ENCODE results near the gene PTPN4. TPM values are rescaled to one million over a fixed set of nuclear protein-coding genes. Genes with fewer than 3 reads are reported as not detected.

The PTPN4 gene
- total and polyA plus RNA-seq, 2 of the 13 experiments (the other 11 are each of a cell fraction or from before 2014, with no cell fraction given): 20.3 to 34.6 TPM

DNA sequence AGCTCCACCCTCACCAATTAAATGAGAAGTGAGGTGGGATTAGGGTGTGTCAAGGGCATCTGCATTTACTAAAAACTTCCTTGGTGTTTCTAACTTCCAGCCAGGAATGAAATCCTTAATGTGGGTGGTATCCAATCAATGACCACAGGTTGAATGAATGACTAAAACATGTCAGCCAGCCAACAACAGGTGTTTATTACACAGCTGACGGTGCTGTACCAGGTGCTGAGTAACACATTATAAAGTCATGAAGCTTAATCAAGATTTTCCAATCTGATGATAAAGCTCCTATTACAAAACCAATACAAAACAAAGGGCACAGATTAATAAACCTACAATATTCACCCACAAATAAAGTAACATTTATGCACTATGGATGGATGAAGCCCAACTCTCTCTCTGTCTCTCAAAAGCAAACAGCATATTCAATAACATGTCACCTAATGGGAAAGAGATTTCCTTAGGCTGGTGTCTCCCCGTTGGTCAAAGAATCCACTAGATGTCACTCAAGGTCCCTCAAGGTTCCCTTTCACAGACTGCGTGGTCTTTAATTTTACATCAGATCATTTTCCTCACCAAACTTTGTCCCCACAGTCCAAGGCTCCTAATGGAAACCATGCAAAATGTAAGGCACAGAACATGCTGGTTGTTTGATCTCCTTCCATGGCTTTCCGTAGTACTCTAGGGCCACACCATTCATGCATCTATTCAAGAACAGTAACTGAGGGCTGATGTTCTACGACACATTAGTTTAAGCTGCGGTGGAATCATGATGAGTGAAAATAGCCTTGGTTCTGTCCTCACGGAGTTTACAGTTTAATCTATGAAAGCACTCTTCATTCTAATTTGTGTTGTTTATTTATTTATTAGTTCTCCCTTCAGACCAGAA lies 6.4 kb upstream of the PTPN4 start (continued):
- TF ChIP-seq, protein P1, sequence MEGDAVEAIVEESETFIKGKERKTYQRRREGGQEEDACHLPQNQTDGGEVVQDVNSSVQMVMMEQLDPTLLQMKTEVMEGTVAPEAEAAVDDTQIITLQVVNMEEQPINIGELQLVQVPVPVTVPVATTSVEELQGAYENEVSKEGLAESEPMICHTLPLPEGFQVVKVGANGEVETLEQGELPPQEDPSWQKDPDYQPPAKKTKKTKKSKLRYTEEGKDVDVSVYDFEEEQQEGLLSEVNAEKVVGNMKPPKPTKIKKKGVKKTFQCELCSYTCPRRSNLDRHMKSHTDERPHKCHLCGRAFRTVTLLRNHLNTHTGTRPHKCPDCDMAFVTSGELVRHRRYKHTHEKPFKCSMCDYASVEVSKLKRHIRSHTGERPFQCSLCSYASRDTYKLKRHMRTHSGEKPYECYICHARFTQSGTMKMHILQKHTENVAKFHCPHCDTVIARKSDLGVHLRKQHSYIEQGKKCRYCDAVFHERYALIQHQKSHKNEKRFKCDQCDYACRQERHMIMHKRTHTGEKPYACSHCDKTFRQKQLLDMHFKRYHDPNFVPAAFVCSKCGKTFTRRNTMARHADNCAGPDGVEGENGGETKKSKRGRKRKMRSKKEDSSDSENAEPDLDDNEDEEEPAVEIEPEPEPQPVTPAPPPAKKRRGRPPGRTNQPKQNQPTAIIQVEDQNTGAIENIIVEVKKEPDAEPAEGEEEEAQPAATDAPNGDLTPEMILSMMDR (CRISPR knock-in tag; IDR thresholded peaks at IDR 0.05): peak; percentile 89
- TF ChIP-seq ZNF788 (CRISPR knock-in tag; IDR thresholded peaks at IDR 0.05; ENCODE audit: borderline replicate concordance) (no peak), IRF2 (CRISPR knock-in tag; IDR thresholded peaks at IDR 0.05) (0 out of 2 replicates have a peak, but pooled peaks have one; percentile 13), AGO1 (IDR thresholded peaks at IDR 0.05; ENCODE audit: low read depth, low read length, poor library complexity, severe bottlenecking) (no peak), ZBTB20 (CRISPR knock-in tag; IDR thresholded peaks at IDR 0.05; ENCODE audit: borderline replicate concordance, low read depth) (no peak), FOXK1 (CRISPR knock-in tag; IDR thresholded peaks at IDR 0.05; ENCODE audit: borderline replicate concordance, low read depth) (no peak), ZNF546 (CRISPR knock-in tag; conservative IDR thresholded peaks at IDR 0.05) (no peak), ZBTB3 (CRISPR knock-in tag; IDR thresholded peaks at IDR 0.05; ENCODE audit: borderline replicate concordance, low read depth) (no peak), ETV5 (CRISPR knock-in tag; IDR thresholded peaks at IDR 0.05; ENCODE audit: borderline replicate concordance) (no peak), ZNF484 (CRISPR knock-in tag; IDR thresholded peaks at IDR 0.05; ENCODE audit: borderline replicate concordance, low read depth) (no peak), HCFC1 (IDR thresholded peaks at IDR 0.05; ENCODE audit: low read depth, low read length) (no peak), RFX1 (IDR thresholded peaks at IDR 0.05) (no peak), CREM (IDR thresholded peaks at IDR 0.05) (no peak), CREM (CRISPR knock-in tag; IDR thresholded peaks at IDR 0.05) (no peak), NFIC (IDR thresholded peaks at IDR 0.05; ENCODE audit: low read length) (no peak), ZNF34 (CRISPR knock-in tag; IDR thresholded peaks at IDR 0.05; ENCODE audit: borderline replicate concordance) (no peak)
- TF ChIP-seq, protein P2, sequence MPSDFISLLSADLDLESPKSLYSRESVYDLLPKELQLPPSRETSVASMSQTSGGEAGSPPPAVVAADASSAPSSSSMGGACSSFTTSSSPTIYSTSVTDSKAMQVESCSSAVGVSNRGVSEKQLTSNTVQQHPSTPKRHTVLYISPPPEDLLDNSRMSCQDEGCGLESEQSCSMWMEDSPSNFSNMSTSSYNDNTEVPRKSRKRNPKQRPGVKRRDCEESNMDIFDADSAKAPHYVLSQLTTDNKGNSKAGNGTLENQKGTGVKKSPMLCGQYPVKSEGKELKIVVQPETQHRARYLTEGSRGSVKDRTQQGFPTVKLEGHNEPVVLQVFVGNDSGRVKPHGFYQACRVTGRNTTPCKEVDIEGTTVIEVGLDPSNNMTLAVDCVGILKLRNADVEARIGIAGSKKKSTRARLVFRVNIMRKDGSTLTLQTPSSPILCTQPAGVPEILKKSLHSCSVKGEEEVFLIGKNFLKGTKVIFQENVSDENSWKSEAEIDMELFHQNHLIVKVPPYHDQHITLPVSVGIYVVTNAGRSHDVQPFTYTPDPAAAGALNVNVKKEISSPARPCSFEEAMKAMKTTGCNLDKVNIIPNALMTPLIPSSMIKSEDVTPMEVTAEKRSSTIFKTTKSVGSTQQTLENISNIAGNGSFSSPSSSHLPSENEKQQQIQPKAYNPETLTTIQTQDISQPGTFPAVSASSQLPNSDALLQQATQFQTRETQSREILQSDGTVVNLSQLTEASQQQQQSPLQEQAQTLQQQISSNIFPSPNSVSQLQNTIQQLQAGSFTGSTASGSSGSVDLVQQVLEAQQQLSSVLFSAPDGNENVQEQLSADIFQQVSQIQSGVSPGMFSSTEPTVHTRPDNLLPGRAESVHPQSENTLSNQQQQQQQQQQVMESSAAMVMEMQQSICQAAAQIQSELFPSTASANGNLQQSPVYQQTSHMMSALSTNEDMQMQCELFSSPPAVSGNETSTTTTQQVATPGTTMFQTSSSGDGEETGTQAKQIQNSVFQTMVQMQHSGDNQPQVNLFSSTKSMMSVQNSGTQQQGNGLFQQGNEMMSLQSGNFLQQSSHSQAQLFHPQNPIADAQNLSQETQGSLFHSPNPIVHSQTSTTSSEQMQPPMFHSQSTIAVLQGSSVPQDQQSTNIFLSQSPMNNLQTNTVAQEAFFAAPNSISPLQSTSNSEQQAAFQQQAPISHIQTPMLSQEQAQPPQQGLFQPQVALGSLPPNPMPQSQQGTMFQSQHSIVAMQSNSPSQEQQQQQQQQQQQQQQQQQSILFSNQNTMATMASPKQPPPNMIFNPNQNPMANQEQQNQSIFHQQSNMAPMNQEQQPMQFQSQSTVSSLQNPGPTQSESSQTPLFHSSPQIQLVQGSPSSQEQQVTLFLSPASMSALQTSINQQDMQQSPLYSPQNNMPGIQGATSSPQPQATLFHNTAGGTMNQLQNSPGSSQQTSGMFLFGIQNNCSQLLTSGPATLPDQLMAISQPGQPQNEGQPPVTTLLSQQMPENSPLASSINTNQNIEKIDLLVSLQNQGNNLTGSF (CRISPR knock-in tag; IDR thresholded peaks at IDR 0.05): no peak
- TF ChIP-seq, protein P3, sequence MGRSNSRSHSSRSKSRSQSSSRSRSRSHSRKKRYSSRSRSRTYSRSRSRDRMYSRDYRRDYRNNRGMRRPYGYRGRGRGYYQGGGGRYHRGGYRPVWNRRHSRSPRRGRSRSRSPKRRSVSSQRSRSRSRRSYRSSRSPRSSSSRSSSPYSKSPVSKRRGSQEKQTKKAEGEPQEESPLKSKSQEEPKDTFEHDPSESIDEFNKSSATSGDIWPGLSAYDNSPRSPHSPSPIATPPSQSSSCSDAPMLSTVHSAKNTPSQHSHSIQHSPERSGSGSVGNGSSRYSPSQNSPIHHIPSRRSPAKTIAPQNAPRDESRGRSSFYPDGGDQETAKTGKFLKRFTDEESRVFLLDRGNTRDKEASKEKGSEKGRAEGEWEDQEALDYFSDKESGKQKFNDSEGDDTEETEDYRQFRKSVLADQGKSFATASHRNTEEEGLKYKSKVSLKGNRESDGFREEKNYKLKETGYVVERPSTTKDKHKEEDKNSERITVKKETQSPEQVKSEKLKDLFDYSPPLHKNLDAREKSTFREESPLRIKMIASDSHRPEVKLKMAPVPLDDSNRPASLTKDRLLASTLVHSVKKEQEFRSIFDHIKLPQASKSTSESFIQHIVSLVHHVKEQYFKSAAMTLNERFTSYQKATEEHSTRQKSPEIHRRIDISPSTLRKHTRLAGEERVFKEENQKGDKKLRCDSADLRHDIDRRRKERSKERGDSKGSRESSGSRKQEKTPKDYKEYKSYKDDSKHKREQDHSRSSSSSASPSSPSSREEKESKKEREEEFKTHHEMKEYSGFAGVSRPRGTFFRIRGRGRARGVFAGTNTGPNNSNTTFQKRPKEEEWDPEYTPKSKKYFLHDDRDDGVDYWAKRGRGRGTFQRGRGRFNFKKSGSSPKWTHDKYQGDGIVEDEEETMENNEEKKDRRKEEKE (IDR thresholded peaks at IDR 0.05): no peak

All from HepG2 (cell line).